Mucosa of descending colon (tissue), 3 donors: ENCODE measurements around the gene MYO1C. TPM values are rescaled to one million over a fixed set of nuclear protein-coding genes. Genes with fewer than 3 reads are reported as not detected.

Experiments used
- ATAC-seq: fragments of 200-7000 bp; cut with Tn5 transposase; one replicate; pipeline ENCODE4 v1.9.1; 2020; ENCODE audit warnings: mild to moderate bottlenecking, moderate library complexity
- DNase-seq, 3 donors: peaks; one replicate each; pipeline ENCODE4 v3.0.0-alpha.2; 2020
- H3K36me3 ChIP-seq: fragments of 200-600 bp; one replicate; pipeline ENCODE4 v1.8.0; 2021; ENCODE audit warnings: low read depth, mild to moderate bottlenecking
- H3K4me1 ChIP-seq: fragments of 200-600 bp; one replicate; pipeline ENCODE4 v1.8.0; 2021; ENCODE audit warnings: low read depth, mild to moderate bottlenecking
- H3K4me3 ChIP-seq: fragments of 200-600 bp; one replicate; pipeline ENCODE4 v1.8.0; 2021; ENCODE audit warnings: mild to moderate bottlenecking
- H3K9me3 ChIP-seq: fragments of 200-600 bp; one replicate; pipeline ENCODE4 v1.8.0; 2021; ENCODE audit warnings: mild to moderate bottlenecking
- intact Hi-C, 2 donors: fragments of 100-400 bp; cut with DNase I in 1 of 2; cut with micrococcal nuclease in 1 of 2; formaldehyde crosslinking; loops; one replicate each; pipeline versions ENCODE4 v1.11.0 to v1.11.1; 2022; cut with DNase I, micrococcal nuclease
- total RNA-seq, 3 donors: library from RNA; stranded (reverse); fragmentation: NEBNext Ultra II Directional in 2 of 3; extraction: Animal tissue kit (Norgen Biotek cat#: 25700) in 2 of 3; gene quantifications; one replicate each; pipeline versions ENCODE4 v1.2.1 to v1.2.4, GENCODE V29; 2021 to 2023
- TF ChIP-seq, protein P1 (sequence below): fragments of 200-600 bp; IDR thresholded peaks from one replicate; pipeline ENCODE4 v1.8.0; 2022; ENCODE audit warnings: antibody characterized with exemption, mild to moderate bottlenecking
- donor health status: DM: no; HTN: no; CAD: no; lungs with moderate emphysema.
- donor health status: DM: no; HTN: no; CAD: no.
- donor health status: DM: no; HTN: yes; CAD: no.

MYO1C gene
- total RNA-seq, 3 donors from 2014 or later = 249 to 344 (median 276) TPM

DNA sequence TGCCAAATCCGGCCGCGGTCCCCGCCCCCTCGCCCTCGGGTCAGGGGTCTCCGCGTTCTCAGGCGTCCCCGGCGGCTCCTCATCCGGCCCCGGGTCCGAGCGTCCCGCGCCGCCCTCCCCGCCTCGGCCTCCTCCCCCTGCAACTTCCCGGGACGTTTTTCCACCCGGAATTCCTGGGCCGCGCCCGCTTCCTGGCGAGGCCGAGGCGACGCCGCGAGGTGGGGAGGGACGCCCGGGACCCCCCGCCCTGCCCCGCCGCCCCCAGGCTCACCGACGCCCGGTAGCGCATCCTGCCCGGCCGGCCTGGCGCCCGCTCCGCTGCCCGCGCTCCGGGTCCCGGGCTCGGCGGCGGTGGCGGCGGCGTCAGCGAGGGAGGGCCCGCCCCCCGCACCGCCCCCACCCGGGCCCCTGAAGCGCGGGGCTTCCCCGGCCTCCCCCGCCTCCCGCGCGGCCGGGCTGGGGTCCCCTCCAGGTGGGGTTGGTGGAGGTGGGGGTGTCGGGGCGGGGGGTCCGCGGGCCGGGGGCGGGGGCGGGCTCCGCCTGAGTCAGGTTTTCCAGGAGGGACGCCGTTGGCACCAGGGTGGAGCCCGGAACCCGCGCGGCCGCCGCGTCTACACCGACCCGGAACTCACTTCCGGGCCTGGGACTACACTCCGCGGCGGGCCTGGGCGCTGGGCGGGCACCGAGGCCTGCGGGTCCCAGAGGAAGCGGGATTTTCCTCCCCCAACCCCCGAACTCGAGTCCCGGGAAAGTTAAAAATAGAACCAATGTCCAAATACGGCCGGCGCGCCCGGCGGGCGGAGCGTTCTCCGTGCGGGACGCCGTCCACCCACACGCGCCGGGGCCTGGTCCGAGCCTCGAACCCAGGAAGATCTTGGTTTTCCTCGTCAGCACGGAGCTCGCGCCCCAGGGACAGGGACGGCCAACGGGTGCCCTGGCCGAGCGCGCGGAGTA is 6.8 kb downstream of the MYO1C start:
- peaks cover under 1% of the 10 kb centered on the region for H3K36me3 ChIP-seq
- peaks cover 35% of the 10 kb centered on the region for H3K4me1 ChIP-seq
- DNase-seq (peak; percentile 78 to 88 (median 86)), ATAC-seq (peak; percentile 42)
- no peaks in the 10 kb centered on the region for H3K9me3 ChIP-seq
- peak overlapping the region; percentile 84 for H3K4me3 ChIP-seq
- TF ChIP-seq, protein P1, sequence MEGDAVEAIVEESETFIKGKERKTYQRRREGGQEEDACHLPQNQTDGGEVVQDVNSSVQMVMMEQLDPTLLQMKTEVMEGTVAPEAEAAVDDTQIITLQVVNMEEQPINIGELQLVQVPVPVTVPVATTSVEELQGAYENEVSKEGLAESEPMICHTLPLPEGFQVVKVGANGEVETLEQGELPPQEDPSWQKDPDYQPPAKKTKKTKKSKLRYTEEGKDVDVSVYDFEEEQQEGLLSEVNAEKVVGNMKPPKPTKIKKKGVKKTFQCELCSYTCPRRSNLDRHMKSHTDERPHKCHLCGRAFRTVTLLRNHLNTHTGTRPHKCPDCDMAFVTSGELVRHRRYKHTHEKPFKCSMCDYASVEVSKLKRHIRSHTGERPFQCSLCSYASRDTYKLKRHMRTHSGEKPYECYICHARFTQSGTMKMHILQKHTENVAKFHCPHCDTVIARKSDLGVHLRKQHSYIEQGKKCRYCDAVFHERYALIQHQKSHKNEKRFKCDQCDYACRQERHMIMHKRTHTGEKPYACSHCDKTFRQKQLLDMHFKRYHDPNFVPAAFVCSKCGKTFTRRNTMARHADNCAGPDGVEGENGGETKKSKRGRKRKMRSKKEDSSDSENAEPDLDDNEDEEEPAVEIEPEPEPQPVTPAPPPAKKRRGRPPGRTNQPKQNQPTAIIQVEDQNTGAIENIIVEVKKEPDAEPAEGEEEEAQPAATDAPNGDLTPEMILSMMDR = no peak
- intact Hi-C loops = no loop called here

DNA sequence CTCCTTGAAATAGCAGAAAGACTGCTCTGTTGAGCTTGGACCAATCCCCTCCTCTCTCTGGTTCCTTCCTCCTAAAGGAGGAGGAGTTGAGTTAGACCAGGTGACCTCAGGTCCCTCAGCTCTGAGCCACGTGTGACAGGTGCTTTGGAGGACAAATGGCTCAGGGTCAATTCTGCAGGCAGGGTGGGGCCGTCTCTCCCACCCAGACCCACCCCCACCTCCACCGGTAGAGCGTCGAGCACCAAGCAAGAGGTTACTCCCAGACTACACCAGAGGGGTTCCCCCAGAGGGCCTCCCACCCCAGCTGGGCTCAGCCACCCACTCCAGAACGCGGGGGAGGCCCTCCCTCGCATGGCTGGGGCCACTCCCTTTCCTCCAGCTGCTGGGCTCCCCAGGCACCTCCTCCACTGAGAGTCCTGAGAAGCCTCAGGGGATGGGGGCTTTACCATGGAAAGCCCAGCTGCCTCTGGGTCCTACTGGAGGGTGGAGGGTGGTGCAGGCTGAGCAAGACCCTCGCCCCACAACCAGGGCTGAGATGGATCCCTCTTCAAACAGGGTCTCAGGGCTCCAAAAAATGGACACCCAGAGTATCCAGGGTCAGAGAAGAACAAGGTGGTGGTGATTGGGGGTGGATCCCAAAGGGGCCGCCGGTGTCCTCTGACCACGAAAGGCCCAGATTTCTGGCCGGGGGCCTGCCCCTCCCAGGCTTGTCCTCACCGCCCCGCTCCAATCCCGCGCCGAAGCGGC is 7.6 kb downstream of the MYO1C start:
- TF ChIP-seq, protein P1 = no peak
- Histone ChIP-seq H3K9me3 (no peaks in the 10 kb centered on the region), H3K4me3 (peak overlapping the region; percentile 84), H3K36me3 (peaks cover 5% of the 10 kb centered on the region), H3K4me1 (peaks cover 28% of the 10 kb centered on the region)
- ATAC-seq (peak; percentile 61), DNase-seq (peak; percentile 78 to 88 (median 83))
- intact Hi-C loops = no loop called here

DNA sequence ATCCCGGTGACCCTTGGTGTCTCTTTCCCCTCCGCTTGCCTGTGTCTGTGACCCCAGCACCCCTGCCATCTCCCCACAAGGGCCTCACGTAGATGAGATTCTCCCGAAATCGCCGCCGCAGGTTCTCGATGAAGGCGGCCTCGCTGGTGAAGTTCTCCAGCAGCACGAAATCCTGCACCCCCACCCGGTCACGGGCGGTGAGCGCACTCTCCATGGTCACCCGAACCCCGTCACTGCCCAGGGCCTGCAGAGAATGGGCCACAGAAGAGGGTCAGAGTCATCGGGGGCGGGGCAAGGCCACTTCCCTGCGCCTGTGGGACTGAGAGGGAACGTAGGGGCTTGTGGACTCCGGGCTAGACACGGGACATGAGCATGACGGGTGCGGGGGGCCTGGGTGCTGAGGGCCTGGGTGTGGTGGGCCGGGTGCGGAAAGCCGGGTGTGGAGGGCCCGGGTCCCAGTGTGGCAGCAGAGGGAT is 8.4 kb downstream of the MYO1C start:
- DNase-seq (peak; percentile 46 to 76 (median 65)), ATAC-seq (no peak)
- Histone ChIP-seq H3K9me3 (no peaks in the 10 kb centered on the region), H3K4me1 (peaks cover 25% of the 10 kb centered on the region), H3K36me3 (peaks cover 5% of the 10 kb centered on the region), H3K4me3 (no peak overlapping the region)
- intact Hi-C loops = no loop called here
- TF ChIP-seq, protein P1 = no peak

DNA sequence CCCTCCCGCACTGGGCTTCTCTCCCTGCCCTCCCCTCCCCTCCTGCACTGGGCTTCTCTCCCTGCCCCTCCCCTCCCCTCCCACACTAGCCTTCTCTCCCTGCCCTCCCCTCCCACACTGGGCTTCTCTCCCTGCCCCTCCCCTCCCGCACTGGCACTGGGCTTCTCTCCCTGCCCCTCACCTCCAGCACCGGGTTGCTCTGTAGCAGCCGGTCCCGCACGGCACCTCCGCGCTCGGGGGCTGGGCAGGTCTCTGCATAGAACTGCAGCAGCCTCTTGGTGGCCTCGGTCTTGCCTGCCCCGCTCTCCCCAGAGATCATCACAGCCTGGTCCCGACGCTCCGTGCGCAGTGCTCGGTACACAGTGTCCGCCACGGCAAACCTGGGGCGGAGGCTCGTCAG is 9.8 kb downstream of the MYO1C start:
- intact Hi-C loops = no loop called here
- TF ChIP-seq, protein P1 = no peak
- H3K36me3 ChIP-seq = peaks cover 13% of the 10 kb centered on the region
- H3K9me3 ChIP-seq = no peaks in the 10 kb centered on the region
- peaks cover 18% of the 10 kb centered on the region for H3K4me1 ChIP-seq
- H3K4me3 ChIP-seq = no peak overlapping the region
- ATAC-seq (no peak), DNase-seq (no peak)

DNA sequence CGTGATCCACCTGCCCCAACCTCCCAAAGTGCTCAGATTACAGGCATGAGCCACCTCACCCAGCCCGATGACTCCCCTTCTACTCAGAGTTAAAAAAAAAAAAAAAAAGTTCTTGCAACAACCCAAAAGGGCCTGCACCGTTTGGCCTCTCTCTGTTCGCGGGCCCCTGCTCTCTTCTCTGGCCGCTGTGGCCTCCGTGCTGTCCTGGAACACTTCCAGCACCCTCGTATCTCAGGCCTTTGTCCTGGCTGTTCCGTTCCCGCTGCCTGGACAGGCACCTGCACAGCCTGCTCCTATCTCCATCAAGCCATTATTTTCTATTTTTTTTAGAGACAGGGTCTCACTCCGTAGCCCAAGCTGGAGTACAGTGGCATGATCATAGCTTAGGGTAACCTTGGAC is 10.8 kb downstream of the MYO1C start:
- intact Hi-C loops = no loop called here

More for the DNA sequence above, 10.8 kb downstream of the MYO1C start:
- H3K4me3 ChIP-seq = no peak overlapping the region
- ATAC-seq = no peak
- DNase-seq = no peak
- H3K9me3 ChIP-seq = no peaks in the 10 kb centered on the region
- peaks cover 13% of the 10 kb centered on the region for H3K36me3 ChIP-seq
- TF ChIP-seq, protein P1 = no peak
- peaks cover 8% of the 10 kb centered on the region for H3K4me1 ChIP-seq
